ENCODE measurements around the gene GTF2F1.

DNA sequence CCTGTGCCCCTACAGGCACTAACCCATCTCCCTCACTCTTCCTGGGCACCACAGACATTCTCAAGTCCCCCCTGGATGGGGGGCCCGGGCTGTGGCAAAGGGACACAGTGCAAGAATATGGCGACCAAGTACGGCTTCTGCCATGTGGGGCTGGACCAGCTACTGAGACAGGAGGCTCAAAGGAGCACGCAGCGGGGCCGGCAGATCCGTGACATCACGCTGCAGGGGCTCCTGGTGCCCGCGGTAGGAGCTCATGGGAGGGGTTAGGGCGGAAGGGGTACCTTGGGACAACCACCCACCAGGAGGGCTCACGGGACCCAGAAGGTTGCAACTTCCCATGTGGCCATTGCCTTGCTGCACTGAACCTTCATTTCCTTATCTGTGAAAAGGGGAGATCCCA, 3.3 kb upstream of the GTF2F1 start:
- TF ChIP-seq, protein P1, sequence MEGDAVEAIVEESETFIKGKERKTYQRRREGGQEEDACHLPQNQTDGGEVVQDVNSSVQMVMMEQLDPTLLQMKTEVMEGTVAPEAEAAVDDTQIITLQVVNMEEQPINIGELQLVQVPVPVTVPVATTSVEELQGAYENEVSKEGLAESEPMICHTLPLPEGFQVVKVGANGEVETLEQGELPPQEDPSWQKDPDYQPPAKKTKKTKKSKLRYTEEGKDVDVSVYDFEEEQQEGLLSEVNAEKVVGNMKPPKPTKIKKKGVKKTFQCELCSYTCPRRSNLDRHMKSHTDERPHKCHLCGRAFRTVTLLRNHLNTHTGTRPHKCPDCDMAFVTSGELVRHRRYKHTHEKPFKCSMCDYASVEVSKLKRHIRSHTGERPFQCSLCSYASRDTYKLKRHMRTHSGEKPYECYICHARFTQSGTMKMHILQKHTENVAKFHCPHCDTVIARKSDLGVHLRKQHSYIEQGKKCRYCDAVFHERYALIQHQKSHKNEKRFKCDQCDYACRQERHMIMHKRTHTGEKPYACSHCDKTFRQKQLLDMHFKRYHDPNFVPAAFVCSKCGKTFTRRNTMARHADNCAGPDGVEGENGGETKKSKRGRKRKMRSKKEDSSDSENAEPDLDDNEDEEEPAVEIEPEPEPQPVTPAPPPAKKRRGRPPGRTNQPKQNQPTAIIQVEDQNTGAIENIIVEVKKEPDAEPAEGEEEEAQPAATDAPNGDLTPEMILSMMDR (IDR thresholded peaks at IDR 0.05; ENCODE audit: insufficient read depth, low read length, poor library complexity, severe bottlenecking): no peak
- no peak for TF ChIP-seq EZH2phosphoT487 (conservative IDR thresholded peaks at IDR 0.05; ENCODE audit: low read length)

Measured in SU-DHL-6 (cell line).